Activated gamma-delta T cell treated with Interleukin-2 at 50 U/mL for 16 hours (primary cell): ENCODE data around the gene SETD5.
"Not testable (repeated sequence)": the region's sequence is repeated elsewhere in the genome, so short reads cannot be mapped to it uniquely, and the experiment has no call there.

Experiments
- DNase-seq: peaks from one replicate; pipeline ENCODE4 v3.0.0-alpha.2; 2020

Gene SETD5

DNA sequence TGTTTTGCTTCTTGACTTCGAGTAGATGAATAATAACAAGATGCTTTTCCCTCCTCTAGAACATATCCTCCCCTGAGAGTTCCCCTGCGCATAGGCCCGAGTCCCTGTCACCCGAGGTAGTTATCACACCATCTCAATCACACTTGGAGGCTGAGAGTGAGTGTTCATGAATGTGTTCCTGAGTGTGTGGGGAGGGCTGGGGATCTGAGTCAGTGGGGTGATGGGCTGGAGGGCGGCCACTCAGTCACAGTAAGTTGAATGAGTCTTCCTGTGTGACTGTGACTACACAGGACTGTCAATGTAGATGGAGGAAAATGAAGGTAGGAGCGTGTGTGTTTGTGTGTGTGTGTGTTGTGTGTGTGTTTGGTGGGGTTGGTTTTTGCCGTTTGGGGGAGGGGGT, 71.0 kb downstream of the SETD5 start:
- no peak for DNase-seq

- DNase-seq, result no peak
Measured at GRCh38 chr3:9469986-9470385, 72.6 kb downstream of the SETD5 start.

DNA sequence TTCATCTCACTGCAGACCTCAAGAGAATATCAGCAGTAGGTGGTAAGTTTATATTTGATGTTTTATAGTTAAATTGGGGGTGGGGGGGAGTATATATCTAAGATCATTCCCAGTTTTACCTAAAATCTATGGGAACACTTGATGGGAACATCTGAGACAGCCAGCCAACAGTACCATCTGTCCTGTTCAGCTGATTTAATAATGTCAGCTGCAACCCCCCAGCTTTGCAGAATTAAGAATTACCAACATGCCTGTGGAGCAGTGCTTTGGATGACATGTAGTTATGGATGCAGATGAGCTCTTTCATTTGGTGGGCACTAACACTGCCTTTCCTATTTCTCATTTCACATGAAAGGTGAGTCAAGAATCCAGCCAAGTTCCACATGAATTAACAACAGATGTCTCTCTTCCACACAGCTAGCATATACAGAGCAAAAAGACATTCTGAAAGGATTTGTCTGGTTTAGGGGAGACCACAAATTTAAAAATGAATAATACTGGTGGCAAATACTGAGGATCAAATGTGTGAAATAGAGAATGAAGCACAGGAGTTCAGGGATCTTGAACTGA, 76.2 kb downstream of the SETD5 start:
- DNase-seq, result no peak

GRCh38 chr3:9474482-9474881, 77.1 kb downstream of the SETD5 start:
- DNase-seq, result no peak

DNA sequence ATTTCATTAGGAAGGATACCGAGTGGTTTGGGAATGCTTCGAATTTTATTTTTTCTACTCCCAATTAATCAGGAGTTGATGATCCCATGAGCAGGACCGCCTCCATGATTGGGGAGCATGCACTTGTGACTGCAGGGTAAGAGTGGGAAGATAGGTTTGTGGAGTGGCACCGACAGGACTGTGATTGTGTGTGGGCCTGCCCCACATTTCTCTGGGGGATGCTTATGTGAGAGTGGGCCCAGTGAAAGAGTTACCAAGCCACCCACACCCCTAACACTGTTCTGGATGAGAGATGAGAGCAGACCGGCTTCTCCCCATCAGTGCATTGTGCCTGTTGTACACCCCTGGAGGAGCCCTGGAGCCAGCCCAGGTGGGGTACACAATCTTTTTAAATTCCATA, 79.5 kb downstream of the SETD5 start:
- DNase-seq, result no peak

DNA sequence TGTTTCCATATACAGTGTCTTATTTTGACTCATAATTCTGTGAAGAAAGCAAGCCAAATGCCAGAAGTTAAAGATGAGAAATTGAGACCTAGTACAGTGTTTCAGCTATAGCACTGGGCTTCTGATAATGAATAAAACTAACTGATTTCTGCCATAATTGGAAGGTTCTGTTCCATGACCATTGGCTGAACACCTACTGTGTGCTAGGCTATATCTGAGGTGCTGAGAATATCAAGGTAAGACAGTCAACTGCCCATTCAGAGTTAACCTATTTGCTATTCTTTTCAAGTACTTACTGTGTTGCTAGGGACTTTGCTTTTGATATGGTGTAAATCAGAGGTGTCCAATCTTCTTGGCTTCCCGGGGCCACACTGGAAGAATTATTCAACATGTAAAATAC, 82.8 kb downstream of the SETD5 start:
- no peak for DNase-seq

DNA sequence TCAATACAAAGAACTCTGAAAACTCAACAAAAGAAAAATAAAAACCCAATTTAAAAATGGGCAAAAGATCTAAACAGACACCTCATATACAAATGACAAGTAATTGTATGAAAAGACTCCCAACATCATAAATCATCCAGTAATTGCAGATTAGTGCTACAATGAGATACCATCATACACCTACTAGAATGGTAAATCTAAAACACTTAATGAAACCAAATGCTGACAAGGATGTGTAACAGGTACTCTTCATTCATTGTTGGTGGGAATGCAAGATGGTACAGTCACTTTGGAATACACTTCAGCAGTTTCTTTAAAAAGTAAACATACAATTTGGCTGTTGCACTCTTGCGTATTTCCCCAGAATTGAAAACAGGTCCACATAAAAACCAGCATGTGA, 87.8 kb downstream of the SETD5 start:
- no peak for DNase-seq

DNA sequence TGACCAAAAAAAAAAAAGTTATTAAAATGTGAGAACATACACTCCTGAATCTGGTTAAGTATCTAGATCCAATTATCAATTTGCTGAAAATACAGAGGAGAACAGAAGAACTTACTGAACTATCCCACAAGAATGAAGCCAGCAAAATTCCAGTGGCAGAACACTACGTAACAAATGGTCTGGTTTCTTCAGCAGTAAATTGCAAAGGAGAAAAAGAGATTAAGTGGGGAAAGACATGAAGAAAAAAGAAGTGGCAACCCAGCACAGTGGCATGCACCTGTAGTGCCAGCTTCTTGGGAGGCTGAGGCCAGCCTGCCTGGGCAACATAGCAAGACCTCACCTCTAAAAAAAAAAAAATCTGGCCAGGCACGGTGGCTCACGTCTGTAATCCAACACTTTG, 94.1 kb downstream of the SETD5 start:
- no peak for DNase-seq

DNA sequence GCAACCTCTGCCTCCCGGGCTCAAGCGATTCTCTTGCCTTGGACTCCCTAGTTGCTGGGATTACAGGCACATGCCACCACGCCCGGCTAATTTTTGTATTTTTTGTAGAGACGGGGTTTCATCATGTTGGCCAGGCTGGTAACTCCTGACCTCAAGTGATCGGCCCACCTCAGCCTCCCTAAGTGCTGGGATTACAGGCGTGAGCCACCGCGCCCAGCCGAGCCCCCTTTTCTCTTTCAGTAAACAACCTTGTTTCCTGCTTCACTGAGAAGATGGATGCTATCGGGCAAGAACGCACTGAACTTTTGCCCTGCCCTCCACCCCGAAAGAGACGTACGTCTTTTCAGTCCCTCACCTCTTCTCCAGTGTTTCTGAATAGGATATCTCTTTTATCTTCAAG, 96.6 kb downstream of the SETD5 start:
- not testable (repeated sequence) for DNase-seq

- DNase-seq, result no peak
Measured at GRCh38 chr3:9496893-9497292, 99.5 kb downstream of the SETD5 start.

DNA sequence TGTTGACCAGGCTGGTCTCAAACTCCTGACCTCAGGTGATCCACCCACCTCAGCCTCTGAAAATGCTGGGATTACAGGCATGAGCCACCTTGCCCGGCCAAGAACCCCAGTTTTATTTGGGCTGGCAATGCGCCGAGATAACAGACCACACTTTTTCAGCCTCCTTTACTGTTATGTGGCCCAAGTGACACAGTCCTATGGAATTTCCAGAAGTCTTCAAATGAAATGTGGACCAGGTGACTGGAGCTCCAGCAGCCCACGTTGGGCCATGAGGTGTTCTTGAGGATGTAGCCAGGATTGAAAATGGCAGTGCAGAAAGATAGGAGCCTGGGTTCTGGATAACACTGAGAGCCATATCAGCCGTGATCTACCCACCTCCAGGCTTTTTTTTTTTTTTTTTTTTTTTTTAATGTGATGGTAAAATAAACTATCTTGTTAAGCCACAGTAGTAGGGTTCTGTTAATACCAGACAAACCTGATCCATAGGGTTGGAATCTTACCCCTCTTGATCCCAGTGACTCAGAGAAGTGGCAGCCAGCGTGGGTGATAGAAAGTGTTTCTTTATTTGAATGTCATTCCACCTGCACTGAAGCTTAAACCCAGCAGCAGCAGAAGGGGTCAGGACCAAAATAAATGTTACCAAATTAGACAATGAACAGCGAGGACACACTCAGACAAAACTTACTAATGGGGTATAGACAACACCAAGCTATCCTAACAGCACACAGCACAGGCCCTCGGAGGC, 100.6 kb downstream of the SETD5 start:
- no peak for DNase-seq

GRCh38 chr3:9498781-9499180, 101.4 kb downstream of the SETD5 start:
- no peak for DNase-seq

DNA sequence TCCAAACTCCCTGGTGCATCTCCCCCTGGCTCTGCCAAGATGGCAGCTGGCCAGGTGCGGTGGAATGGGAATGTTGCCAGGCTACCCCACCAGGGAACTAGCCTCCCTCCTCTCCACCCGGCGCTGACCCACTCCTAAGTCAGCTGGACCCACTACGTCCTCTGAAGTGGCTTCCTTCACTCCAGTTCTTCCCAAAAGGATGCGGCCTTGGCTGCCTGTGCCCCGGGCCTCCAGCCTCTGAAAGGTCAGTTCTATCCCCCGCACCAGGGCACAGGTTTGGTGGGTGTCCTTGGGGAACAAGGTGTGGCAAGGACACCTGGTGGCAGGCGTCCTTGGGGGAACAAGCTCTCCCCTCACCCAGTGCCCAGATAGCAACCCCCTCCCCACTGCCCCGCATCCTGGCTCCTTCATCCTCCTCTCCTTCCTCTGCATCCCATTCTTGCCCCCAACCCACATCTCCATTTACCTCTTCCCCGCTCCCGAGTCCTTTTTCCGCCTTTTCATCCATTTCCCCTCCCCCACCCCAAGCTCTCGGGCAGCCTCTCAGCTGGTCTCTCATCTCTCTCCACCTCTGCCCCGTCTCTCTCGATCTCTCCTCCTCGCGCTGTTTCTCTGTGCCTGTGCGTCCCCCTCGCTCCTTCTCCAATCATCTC, 102.2 kb downstream of the SETD5 start:
- DNase-seq, result no peak

DNA sequence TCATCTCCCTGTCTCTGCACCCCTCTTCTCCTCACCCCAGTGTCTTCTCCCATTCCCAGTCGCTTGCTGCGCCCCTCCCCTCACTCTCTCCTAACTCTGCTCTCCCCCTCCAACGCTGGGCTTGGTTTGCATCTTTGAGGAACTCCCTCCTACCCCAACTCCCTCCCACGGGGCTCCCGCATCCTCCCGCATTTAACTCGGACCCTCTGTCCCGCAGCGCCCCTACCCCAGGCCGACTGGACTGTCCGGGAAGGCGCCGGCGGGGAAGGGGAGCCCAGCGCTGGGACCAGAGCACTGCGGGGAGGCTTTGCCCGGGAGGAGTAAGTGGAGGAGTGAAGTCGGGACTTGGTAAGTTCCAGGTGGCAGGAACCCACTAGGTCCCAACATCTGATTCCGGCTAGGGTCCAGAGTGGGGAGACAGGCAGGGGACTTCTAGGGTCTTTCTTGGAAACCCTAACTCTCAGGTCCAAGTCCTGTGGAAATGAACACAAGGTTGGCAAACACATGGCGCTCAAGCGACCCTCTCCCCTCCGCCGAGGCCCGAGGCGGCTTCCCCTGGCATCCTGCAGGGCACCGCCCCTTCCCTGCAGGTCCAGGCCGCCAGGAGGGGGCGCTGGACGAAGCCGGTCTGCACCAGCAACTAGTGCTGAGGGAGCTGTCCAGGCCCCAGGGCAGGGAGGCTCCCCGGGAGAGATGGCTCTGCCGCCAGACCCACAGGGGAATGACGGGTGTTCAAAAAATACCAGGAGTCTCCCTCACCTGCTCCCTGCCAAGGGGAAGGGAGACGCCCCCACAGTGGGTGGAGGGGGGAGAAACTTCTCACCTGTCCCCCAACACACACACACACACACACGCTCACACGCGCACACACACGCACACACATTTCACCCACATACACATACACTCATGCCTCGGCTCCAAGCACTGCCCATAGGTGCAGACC, 103.0 kb downstream of the SETD5 start:
- peak; percentile 54 for DNase-seq

DNA sequence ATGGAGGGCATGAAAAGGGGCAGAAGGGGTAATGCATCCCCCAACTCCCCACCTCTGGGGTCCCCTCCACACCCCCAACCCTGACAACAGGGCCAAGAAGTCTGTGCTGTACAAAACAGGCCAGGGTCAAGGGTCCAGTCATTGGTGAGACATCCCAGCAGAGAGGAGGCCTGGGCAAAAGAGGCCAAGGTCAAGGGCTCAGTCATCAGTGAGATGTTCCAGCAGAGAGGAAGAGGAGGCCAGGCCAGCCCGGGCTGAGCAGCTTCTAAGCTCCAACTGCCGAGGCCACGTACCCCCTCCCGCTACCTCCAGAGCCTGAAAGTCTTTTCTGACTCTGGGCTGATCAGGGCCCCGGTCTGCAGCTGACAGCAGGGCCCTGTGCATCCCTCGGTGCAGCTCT, 103.8 kb downstream of the SETD5 start:
- DNase-seq, result no peak

- DNase-seq, result peak; percentile 65
Measured at GRCh38 chr3:9503283-9503682, 105.9 kb downstream of the SETD5 start.

GRCh38 chr3:9507586-9508578, 110.5 kb downstream of the SETD5 start:
- no peak for DNase-seq

DNA sequence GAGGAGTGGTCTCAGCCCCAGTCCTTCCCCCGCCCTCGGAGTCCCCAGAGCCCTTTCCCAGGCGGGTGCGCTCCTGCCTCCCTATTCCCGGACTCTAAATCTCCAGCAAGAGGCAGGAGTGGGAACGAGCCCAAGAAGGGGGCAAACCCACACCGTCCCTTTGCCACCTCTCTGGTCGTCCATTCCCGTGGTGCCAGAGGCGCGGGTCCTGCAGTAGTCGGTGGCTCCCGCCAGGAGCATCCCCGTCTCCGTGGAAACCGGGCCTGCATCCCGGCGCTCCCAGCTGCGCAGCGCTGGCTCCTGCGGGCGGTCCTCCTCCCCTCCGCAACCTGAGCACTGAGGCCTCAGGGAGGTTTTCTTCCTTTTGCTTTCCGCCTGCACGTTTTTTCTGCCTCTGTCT, 111.4 kb downstream of the SETD5 start:
- no peak for DNase-seq

DNA sequence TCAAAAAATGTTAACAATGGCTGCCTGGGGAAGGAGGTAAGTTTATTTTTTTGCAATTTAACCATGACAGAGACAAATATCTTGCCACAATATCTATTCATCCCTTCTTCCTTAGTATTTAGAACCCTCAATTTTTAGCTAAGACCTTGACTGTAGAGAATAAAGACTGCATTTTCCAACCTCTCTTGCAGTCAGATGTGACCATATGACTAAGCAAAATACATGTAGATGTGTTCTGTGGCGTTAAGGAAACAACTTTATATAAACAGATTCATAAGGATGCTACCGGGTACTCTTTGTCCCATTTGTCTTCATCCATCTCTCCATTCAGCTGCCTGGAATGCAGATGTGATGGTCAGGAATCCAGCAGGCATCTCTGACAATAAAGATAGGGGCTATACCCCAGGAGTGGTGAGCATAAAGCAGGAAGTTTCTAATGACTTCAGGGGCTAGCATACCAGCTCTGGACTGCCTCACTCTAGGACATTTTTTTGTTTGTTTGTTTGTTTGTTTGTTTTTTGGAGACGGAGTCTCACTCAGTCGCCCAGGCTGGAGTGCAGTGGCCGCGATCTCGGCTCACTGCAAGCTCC, 115.1 kb downstream of the SETD5 start:
- DNase-seq, result no peak

DNA sequence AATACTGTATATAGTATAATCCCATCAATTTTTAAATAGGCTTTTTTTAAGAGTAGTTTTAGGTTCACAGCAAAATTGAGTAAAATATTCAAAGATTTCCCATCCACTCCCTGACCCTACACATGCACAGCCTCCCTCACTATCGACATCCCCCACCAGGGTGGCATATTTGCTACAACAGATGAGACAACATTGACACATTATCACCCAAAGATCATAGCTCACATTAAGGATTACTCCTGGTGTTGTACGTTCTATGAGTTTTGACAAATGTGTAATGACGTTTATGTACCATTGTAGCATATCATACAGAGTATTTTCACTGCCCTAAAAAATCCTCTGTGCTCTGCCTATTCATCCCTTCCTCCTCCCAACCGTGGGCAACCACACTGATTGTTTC, 116.9 kb downstream of the SETD5 start:
- no peak for DNase-seq

GRCh38 chr3:9514956-9515355, 117.5 kb downstream of the SETD5 start:
- no peak for DNase-seq

- DNase-seq, result no peak
Measured at GRCh38 chr3:9525078-9525477, 127.7 kb downstream of the SETD5 start.
